HL-60 (cell line): Measurements from ENCODE around the gene PARD3.

Experiments used
- DNase-seq, 2 experiments: peaks; one replicate each; pipeline ENCODE4 v3.0.0-alpha.2; 2010 to 2020; ENCODE audit warnings: low read depth in 1 of 2, low spot score in 1 of 2
- H3K27ac ChIP-seq: fragments of 250-450 bp; sonication (Bioruptor Pico); replicated peaks from 2 replicates; pipeline ENCODE4 v1.5.1; 2020; ENCODE audit warnings: mild to moderate bottlenecking, moderate library complexity
- H3K27me3 ChIP-seq: fragments of 250-450 bp; sonication (Bioruptor Pico); 2 replicates; pipeline ENCODE4 v1.5.1; 2021; ENCODE audit warnings: mild to moderate bottlenecking, moderate library complexity; ENCODE audit not compliant: insufficient read depth, poor library complexity, severe bottlenecking
- H3K4me3 ChIP-seq: replicated peaks from 2 replicates; pipeline ENCODE4 v1.5.1; 2011; ENCODE audit warnings: mild to moderate bottlenecking, control low read depth, low read length; ENCODE audit not compliant: insufficient read depth
- CTCF ChIP-seq: IDR thresholded peaks from one replicate; pipeline ENCODE4 v1.5.1; 2011; ENCODE audit warnings: low read length, control low read depth, inconsistent platforms; ENCODE audit not compliant: insufficient read depth
- GABPA ChIP-seq: IDR thresholded peaks from 2 replicates; pipeline ENCODE4 v1.6.1; 2012; ENCODE audit warnings: low read depth
- POLR2AphosphoS5 ChIP-seq: IDR thresholded peaks from 2 replicates; pipeline ENCODE4 v1.6.1; 2012; ENCODE audit warnings: low read depth
- REST ChIP-seq: IDR thresholded peaks from 2 replicates; pipeline ENCODE4 v1.6.1; 2012; ENCODE audit warnings: low read depth; ENCODE audit not compliant: insufficient replicate concordance
- SPI1 ChIP-seq: IDR thresholded peaks from 2 replicates; pipeline ENCODE4 v1.6.1; 2012; ENCODE audit warnings: low read depth, mild to moderate bottlenecking, borderline replicate concordance

The PARD3 gene

GRCh38 chr10:34696423-34696822 is 118.7 kb downstream of the PARD3 start:
- Histone ChIP-seq H3K4me3 (no peak overlapping the region), H3K27me3 (no peaks in the 10 kb centered on the region), H3K27ac (no peak overlapping the region)
- no peak for DNase-seq
- no peak for TF ChIP-seq SPI1
- no peak for TF ChIP-seq CTCF
- TF ChIP-seq POLR2AphosphoS5, result no peak
- TF ChIP-seq REST, result no peak
- no peak for TF ChIP-seq GABPA

DNA sequence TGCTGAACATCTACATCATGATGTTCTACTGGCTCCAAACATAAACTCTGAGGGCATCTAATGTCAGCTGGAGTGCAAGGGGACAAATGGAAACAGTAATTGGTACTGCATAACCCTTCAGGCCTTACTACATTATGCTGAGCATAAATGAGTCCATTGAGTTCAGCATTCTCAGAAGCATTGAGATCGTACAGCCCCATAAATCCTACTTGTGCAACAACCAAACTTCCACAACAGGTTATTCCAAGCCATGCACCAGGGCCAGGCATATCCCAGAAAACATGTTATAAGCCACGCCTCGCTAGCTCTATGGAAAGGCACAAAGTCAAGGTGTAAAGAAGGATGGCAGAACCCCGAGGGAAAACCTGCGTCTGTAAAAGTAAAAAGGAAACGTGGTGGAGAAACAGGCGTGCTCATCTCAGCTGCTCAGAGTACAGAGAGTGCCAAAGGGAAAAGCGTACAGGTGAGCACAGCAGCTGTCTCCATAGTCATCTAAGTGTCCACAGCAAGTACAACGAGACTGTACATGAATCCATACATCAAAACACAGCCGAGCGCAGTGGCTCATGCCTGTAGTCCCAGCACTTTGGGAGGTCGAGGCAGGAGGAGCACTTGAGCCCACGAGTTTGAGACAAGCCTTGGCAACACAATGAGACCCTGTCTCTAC is 124.6 kb downstream of the PARD3 start:
- no peaks in the 10 kb centered on the region for H3K27me3 ChIP-seq
- DNase-seq, result no peak
- H3K4me3 ChIP-seq, result no peak overlapping the region
- TF ChIP-seq POLR2AphosphoS5 (no peak), SPI1 (no peak), CTCF (no peak), REST (no peak), GABPA (no peak)
- no peak overlapping the region for H3K27ac ChIP-seq

GRCh38 chr10:34689053-34689452 is 126.0 kb downstream of the PARD3 start:
- DNase-seq, result no peak
- H3K4me3 ChIP-seq, result no peak overlapping the region
- TF ChIP-seq GABPA (no peak), REST (no peak), POLR2AphosphoS5 (no peak), CTCF (no peak)

More at GRCh38 chr10:34689053-34689452, 126.0 kb downstream of the PARD3 start:
- no peak overlapping the region for H3K27ac ChIP-seq
- H3K27me3 ChIP-seq, result no peaks in the 10 kb centered on the region
